ENCODE measurements around the gene SCLY.
"Not testable (repeated sequence)": the region's sequence is repeated elsewhere in the genome, so short reads cannot be mapped to it uniquely, and the experiment has no call there.

Gene SCLY

DNA sequence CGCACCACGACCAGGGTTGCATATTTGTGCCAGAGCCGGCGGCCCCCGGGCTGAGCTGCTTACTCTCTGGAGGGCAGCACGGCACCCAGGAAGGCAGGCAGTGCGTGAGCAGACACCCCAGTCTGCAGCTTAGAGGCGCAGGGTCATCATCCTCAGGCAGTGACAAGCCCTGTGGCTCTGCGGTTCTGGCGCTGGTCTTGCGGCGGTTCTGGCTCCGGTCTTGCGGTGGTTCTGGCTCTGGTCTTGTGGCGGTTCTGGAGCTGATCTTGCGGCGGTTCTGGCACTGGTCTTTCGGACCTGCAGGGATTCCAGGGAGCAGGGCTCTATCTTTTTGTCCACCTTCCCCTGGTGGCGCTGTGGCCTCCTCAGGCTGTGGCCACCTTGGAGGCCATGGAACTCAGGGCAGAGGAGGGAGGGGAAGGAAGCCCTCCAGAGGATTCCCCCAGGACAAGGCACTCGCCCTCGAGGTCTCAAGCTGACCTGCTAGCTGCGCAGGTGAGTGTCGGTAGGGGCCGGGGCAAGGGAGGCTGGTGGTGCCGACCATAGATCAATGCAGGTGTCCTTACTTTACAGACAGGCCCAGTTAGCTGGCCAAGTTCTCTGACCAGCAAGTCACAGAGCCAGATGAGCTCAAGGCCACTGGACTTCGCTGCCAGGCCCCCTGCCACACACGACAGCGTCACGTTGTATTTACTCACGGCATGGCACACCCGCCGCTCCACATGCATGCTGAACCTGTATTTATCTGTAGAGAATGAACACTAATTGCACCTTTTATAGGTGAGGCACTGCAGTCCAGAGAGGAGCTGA lies 54.3 kb downstream of the SCLY start:
- no peak for DNase-seq

DNA sequence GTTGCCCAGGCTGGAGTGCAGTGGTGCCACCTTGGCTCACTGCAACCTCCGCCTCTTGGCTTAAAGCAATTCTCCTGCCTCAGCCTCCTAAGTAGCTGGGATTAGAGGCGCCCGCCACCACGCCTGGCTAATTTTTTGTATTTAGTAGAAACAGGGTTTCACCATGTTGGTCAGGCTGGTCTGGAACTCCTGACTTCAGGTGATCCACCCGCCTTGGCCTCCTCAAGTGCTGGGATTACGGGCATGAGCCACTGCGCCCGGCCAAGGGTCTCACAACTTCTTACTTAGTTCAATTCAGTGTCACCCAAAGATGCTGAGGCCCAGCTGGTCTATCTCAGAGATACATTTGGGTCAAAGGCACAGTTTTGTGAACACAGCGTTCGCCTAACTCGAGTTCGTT lies 54.9 kb downstream of the SCLY start:
- not testable (repeated sequence) for DNase-seq

DNA sequence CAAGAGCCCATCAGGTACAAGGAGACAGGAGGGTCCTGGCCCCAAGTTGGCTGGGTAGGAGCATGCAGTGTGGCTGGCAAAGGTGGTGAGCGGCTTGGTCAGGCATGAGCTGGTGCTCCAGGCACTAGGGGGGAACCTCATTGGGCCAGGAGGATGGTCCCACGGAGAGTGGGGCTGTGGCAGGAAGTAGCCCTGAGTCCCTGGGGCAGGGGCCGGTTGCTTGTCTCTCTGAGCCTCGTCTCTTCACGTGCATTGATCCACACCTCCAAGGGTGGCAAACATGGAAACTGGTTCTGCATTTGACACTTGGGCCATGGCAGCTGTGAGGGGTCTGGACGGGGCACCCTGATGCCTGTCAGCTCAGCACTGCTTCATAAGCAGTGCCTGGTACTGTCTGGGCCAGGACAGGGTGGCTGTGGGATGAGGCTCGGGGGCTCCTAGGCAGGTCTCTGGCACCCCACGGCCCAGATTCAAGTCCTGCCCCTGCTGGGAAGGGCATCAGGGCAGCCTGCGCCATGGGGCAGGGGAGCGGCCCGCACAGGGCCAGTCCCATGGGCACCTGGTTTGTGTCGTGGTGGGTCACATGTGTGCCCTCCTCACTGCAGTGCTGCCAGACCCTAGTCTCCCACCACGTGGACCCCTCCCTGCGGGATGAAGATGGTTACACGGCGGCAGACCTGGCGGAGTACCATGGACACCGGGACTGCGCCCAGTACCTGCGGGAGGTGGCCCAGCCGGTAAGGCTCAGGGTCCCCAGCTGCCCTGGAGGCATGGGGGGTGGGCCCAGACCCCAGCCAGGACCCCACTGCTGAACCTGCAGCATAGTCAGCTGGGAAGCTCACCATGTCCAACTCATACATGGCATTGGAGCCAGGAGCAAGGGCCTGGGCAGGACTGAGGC lies 55.7 kb downstream of the SCLY start:
- DNase-seq, result no peak

DNA sequence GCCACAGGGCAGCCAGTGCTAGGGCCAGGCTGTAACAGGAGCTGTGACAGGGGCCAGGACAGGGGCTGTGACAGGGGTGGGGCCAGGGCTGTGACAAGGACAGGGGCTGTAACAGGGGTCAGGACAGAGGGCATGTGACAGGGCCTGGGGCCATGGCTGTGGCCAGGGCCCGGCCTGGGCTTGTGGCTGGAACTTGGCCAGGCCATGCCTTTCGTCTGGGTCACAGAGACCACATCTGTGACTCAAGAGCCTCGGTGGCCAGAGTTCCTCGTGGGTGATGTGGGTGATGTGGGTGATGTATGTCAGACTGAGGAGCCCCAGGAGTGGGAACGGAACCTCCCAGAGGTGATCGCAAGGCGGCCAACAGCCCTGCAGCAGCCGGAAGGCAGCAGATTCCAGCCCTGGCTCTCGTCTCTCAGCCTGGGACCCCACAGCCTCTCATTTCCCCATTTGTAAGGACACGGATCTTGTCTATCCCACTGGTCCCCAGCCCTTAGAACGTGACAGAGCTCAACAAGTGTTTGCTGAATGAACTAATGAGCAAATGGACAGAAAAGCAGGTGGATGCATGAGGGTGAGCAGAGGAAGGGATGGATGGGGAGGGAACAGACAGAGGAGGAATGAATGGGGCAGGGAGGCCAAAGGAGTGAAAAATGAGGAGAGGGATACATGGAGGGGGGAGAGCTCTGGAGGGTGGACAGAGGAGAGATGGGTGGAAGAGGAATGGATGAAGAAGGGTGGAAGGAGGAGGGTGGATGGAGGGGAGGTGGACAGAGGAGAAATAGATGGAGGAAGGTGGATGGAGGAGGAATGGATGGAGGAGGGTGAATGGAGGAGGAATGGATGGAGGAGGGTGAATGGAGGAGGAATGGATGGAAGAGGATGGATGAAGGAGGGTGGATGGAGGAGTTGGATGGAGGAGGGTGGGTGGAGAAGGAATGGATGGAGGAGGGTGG lies 56.7 kb downstream of the SCLY start:
- DNase-seq, result no peak

DNA sequence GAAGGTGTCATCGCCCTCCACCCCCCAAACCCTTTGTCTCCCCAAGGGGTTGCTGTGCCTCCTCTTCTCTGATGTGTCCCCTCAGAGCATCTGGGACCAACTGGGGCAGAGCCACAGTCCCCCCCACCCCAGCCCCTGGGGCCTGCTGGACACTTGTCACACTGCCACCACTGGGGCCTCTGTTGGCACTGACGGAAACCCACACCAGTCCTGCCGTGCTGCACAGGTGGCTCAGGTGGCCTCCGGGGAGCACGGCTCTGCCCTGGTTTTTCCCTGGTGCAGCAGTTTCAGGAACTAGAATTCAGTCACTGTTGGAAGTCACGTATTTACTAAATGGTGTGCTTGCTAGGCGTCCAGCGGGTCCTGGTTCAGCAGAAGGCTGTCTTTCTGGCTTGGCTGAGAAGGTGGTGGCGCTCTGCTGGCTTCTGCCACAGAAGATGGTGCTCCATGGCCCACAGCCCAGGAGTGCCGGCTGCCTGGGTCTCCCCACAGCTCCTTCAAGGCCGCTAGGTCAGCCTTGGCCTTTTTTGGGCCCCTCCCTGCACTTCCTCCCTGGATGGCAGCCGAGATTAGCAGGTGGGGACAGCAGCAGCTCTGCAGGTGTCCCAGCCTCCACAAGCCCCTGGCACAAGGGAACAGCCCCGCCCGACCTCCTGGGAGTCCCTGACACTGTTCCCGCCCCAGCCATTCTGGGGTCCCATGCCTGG lies 59.1 kb downstream of the SCLY start:
- no peak for DNase-seq

DNA sequence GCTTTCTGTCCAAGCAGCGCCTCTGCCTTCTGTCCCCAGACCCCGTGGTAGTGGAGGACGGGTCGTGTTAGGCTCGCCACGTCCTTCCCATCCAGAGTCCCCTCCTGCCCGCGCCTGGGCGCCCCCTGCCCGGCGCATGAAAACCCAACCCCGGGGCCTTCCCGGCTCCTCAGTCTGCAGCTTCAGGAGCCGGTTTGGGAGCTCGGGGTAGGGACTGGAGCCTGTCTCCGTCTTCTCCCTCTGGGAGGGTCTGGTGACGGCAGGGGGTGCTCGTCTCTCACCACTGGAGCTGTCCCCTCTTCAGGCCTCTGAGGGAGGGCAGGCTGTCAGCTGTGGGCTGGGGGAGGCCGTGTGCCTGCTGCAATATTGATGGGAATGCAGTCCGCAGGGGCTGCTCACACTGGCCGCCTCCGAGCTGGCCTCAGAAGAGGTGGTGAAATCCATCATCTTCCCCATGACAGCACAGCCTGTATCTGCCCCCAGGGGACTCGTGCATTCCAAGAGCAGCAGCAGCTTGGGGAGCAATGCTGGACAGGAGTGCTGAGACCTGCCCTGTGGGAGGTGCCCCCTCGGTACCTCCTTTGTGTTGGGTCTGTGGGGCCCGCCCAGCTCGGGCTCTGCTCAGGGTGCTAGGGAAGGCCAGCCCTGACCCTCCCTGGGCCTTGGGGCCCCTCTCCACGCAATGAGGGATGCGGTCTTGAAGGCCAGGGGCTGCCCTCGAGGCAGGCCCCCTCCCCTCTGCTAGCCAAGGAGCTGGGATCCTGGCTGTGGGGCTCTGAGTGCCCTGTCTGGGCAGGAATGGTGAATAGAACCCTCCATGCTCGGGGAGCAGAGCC lies 59.9 kb downstream of the SCLY start:
- no peak for DNase-seq

DNA sequence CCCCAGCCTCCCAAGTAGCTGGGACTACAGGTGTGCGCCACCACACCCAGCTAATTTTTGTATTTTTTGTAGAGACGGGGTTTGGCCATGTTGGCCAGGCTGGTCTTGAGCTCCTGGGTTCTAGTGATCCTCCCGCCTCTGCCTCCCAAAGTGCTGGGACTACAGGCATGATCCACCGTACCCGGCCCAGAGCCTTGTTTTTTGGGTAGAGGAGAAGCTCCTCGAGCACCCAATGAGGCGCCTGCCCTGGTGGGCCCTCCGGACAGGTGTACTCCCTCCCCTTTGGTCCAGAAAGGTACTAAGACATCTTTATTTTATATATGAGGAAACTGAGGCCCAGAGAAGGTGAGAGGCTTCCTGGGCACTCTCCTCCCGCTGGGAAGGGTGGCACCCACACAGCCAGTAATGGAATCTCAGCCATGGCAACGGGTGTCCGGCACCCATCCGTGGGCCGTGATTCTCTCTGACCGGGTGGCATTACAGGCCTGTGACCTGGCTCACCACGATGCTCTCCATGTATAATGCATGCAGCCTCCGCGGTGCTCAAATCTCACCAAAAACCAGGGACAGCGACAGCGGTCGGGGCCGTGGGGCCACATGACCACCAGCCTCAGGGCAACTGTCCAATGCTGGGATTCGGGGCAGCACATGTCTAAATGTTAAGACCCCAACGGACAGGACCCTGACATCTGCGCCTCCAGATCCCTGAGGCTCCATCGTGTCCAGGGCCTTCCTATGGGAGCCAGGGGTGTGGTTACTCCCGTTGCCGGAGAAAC lies 60.9 kb downstream of the SCLY start:
- DNase-seq, result no peak

DNA sequence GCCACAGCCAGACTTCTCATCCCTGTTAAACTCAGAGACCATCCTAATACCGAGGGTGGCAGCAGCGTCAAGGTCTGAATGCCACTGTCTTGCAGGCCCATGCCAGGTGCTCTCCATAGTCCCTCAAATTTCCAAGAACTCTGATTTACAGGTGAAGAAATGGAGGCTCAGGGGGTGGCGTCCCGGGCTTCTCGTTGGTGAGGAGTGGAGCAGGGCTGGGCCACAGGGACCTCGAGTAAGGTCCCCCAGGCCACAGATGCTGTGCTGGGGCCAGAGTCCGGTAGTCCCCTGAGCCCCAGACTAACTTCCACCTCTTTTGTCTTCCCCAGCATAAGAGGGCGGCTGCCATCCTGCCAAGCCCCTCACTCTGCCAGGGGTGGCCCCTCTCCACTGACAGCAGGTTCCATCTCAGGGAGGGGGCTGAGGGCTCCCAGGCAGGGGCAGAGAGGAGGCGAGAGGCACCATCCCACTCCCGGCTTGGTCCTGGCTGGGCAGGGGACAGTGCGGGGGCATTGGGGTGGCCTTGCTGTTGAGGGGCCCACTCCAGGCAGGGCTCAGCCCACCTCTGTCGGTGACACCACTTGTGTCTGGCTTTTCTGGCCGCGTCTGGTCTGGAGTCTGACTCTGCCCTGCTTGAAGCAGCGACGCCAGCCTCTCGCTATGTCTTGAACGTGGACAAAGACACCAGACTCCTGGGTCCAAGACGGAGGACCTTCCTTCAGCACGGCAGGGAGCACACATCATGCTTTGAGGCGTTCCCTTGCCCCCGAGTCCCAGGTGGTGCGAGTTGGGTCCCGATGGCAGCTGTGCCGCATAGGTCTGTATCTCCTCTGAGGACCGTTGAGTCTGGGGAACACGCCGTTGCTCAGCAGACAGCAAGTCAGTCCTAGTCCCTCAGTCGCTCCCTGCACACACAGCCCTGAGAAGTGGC lies 61.8 kb downstream of the SCLY start:
- no peak for DNase-seq

DNA sequence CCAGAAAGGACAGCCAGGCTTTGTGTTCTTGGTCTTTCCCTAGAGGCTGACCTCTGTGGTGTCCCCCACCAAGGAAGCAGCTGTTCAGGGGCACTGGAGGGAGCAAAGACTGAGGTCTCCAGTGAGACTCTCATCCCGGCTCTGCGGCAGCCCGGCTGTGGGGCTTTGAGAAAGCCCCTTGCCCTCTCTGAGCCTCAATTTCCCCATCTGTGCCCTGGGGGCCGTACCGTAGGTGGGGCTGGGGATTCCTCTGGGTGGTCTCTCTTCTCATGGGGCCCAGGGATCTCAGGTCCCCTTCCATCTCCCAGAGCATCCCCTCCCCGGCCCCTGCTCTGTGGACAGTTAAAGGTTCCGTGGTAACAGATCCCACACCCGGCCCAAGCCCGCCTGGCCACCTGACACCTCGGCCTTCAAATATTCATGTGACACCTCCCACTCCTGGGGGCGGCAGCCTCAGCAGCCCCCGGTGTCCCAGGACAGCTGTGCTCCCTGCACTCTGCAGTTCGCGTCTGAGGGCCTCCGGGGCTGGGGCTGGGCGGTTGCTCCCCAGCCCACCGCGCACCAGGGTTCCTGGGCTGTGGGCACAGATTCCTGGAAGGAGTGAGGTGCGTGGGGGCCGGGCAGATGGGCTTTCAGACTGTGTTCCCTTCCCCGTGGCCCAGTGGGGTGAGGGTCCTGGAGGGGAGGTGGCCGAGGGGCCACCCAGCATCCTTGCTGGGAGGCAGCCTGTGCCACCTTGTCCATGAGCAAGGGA lies 62.6 kb downstream of the SCLY start:
- no peak for DNase-seq

DNA sequence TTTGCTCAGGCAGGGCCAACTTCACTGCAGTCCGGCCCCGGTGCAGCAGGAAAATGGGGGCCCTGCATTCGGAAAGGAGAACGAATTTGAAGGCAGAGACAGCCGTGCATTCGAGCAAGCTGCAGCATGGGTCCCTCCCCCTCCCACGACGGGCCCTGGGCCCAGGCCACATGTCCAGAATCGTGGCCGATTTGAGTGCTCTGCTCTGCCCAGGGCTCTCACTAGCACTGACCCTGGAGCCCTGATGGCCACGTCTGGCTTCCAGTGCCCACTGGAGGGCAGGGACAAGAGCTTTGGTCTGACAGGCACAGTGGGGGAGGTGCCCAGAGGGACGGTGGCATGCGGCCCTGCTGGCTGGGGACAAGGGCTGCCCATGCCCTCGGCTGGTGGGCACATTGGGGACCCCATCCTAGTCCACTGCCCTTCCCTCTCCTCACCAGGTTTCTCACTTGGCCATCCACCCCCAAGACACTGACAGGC lies 63.2 kb downstream of the SCLY start:
- DNase-seq, result no peak

DNA sequence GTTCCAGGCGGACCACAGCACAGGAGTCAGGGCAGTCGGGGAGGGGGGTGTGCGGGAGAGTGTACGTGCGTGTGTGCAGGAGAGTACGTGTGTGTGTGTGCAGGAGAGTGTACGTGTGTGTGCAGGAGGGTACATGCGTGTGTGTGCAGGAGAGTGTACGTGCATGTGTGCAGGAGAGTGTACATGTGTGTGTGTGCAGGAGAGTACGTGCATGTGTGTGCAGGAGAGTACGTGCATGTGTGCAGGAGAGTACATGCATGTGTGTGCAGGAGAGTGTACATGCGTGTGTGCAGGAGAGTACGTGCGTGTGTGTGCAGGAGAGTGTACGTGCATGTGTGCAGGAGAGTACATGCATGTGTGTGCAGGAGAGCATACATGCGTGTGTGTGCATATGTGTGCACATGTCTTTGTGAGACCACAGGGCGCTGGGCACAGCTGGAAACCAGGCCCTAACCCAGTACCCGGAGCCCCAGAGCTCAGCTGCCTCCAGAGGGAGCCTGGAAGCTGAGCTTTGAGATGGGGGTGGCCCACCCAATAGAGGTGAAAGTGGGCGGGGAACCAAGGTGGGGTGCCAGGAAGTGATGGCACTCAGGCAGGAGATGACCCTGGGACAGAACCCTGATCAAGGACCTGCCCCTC lies 63.8 kb downstream of the SCLY start:
- no peak for DNase-seq

DNA sequence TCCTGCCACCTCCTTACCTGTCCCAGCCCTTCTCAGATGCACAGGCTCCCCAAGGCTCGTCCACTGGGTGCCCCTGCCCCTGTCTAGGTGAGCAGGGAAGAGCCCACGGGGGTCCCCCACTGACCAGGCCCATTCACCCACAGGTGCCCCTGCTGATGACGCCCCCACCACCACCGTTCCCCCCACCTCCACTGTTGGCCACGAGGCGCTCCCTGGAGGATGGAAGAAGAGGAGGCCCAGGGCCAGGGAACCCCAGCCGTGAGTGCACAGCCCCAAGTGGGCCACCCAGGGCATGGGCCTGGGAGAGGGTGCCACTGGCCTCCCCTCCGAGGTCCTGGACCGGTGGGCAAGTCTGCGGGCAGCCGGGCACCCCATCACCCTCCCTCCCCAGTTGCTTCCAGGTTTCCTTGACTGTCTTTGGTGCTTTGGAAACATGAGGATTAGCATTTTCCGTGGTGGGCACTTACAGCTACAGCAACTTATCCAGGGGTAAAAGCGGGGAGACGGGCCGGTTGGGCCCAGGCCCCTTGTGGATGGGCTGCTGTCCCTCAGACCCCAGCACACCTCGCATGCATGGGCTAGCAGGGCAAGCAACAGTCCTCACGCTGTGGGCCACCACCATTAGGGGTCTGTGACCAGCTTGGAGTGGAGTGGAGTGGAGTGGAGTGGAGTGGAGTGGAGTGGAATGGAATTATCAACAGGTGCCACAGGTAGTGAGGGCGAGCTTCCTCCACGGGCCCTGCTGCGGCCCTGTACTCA lies 64.5 kb downstream of the SCLY start:
- DNase-seq, result no peak

DNA sequence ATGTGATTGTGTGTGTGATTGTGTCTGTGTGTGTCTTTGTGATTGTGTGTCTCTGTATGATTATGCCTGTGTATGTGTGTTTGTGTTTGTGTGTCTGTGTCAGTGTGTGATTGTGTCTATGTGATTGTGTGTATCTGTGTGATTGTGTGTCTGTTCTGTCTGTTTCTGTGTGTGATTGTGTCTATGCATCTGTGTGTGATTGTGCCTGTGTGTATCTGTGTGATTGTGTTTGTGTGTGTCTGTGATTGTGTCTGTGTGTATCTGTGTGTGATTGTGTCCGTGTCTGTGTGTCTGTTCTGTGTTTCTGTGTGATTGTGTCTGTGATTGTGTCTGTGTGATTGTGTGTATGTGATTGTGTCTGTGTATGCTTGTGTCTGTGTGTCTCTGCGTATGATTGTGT lies 65.5 kb downstream of the SCLY start:
- no peak for DNase-seq

DNA sequence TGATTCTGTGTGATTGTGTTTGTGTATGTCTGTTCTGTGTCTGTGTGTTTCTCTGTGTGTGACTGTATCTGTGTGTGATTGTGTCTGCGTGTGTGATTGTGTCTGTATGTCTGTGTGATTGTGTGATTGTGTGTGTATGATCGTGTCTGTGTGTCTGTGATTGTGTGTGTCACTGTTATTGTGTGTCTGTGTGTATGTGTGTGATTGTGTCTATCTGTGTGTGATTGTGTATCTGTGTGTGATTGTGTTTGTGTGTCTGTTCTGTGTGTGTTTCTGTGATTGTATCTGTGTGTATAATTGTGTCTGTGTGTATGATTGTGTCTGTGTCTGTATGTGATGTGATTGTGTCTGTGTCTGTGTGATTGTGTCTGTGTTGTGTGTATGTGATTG lies 66.0 kb downstream of the SCLY start:
- DNase-seq, result no peak

DNA sequence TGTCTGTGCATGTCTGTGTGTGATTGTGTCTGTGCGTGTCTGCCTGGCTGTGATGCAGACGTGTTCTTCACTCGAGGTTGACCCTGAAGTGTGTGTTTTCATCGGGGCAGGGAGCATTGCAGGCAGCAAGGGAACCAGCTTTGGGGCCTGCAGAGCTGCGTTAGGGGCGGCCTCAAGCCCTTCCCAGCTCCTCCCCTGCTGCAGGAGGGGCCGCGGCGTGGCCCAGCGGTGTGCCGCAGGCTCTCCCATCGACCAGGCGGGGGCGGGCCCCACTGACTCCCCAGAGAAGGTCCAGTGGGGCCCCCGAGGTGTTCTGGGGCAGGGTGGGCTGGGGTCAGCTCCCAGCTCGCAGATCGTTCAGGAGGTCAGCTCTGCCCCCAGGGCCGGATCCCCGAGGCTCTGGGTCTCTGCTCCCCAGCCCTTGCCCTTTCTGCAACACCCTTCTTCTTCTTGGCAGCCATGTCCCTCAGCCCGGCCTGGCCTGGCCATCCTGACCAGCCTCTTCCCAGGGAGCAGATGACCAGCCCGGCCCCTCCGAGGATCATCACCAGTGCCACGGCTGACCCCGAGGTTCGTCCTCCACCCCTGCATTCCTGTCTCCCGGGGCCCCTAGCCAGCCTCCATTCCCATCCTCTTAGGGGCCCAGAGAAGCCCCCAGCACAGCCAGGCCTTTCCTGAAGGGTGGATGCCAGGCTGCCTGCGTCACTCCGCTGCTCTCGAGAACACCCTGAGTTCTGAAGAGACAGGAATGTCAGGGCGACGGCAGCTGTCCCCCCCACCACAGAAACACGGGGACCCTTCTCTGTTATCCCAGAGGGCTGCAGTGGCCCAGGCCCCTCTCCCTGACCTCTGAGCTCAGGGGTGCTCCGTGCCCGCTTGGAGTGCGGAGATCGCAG lies 66.6 kb downstream of the SCLY start:
- no peak for DNase-seq

DNA sequence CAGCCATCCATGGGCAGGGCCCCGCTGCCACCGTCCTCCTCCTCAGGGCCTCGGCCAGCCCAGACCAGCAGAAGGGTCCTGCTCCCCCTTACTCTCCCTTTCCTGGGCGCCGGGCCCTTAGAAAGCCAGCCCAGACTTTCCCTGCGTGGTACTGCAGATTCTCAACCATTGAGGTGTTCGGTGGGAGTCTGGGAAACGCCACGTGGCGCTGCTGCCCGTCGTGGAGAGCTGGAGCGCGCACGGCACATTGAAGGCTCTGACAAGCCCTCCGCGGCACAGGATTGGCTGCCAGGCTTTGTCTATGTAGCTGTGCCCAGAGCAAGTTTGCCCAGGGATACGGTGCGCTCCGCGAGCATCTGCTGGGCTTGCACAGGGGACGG lies 67.2 kb downstream of the SCLY start:
- DNase-seq, result no peak
